ENCODE measurements around the gene UBL5.

The UBL5 gene

GRCh38 chr19:9858766-9859165, 31.0 kb downstream of the UBL5 start:
- no peak overlapping the region for H3K27ac ChIP-seq
- TF ChIP-seq, protein P1, sequence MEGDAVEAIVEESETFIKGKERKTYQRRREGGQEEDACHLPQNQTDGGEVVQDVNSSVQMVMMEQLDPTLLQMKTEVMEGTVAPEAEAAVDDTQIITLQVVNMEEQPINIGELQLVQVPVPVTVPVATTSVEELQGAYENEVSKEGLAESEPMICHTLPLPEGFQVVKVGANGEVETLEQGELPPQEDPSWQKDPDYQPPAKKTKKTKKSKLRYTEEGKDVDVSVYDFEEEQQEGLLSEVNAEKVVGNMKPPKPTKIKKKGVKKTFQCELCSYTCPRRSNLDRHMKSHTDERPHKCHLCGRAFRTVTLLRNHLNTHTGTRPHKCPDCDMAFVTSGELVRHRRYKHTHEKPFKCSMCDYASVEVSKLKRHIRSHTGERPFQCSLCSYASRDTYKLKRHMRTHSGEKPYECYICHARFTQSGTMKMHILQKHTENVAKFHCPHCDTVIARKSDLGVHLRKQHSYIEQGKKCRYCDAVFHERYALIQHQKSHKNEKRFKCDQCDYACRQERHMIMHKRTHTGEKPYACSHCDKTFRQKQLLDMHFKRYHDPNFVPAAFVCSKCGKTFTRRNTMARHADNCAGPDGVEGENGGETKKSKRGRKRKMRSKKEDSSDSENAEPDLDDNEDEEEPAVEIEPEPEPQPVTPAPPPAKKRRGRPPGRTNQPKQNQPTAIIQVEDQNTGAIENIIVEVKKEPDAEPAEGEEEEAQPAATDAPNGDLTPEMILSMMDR (IDR thresholded peaks at IDR 0.05) = no peak

DNA sequence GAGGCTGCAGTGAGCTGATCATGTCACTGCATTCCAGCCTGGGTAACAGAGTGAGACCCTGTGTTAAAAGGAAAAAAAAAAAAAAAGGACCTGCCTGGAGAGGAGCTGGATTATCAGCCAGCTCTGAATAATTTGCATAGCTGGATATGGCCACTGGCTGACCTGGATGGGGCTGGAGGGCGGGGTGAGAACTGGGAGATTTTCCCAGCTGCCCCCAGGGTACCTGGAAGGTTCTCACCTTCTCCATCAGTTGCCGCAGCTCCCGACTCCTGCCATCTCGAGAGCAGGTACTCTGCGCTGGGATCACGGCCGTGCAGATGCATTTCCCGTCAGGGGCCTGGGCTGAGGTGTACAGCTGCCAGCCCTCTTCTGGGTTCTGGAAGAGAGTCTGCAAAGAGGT, 32.7 kb downstream of the UBL5 start:
- H3K4me1 ChIP-seq = no peaks in the 10 kb centered on the region
- TF ChIP-seq, protein P1 (IDR thresholded peaks at IDR 0.05) = no peak
- H3K9me3 ChIP-seq (ENCODE audit: control insufficient read depth, low read length) = no peaks in the 10 kb centered on the region
- H3K27me3 ChIP-seq (ENCODE audit: control insufficient read depth, insufficient read depth, low read length) = no peaks in the 10 kb centered on the region
- no peak overlapping the region for H3K9ac ChIP-seq
- no peak overlapping the region for H3K4me2 ChIP-seq (ENCODE audit: low read length)
- no peak overlapping the region for H2AFZ ChIP-seq
- H3K4me3 ChIP-seq (ENCODE audit: low read depth, low read length) = no peak overlapping the region
- no peaks in the 10 kb centered on the region for H3K36me3 ChIP-seq (ENCODE audit: control insufficient read depth, insufficient read depth, low read length)
- H3K79me2 ChIP-seq = no peaks in the 10 kb centered on the region
- H3K27ac ChIP-seq = no peak overlapping the region

More at GRCh38 chr19:9858766-9859165, 31.0 kb downstream of the UBL5 start:
- Histone ChIP-seq H3K27me3 (ENCODE audit: control insufficient read depth, insufficient read depth, low read length) (no peaks in the 10 kb centered on the region), H3K4me2 (ENCODE audit: low read length) (no peak overlapping the region), H3K36me3 (ENCODE audit: control insufficient read depth, insufficient read depth, low read length) (no peaks in the 10 kb centered on the region), H3K4me1 (no peaks in the 10 kb centered on the region), H3K79me2 (no peaks in the 10 kb centered on the region), H3K9ac (no peak overlapping the region), H3K9me3 (ENCODE audit: control insufficient read depth, low read length) (no peaks in the 10 kb centered on the region), H2AFZ (no peak overlapping the region), H3K4me3 (ENCODE audit: low read depth, low read length) (no peak overlapping the region)

DNA sequence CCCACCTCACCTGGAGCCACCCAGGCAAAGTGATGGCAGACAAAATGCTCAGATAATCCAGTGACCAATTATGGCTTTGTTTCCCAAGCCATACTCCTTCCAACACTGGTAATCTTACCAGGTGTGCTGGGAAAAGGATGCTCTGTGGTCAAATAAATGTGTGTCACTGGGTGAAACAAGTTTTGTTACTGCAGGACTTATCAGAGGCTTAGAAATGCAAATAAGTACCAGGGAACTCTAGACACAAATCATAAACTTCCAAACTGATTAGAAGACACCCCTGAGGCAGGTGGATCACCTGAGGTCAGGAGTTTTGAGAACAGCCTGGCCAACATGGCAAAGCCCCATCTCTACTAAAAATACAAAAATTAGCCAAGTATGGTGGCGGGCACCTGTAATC, 33.8 kb downstream of the UBL5 start:
- Histone ChIP-seq H3K36me3 (ENCODE audit: control insufficient read depth, insufficient read depth, low read length) (no peaks in the 10 kb centered on the region), H3K27ac (no peak overlapping the region), H3K9ac (no peak overlapping the region), H3K27me3 (ENCODE audit: control insufficient read depth, insufficient read depth, low read length) (no peaks in the 10 kb centered on the region), H3K4me2 (ENCODE audit: low read length) (no peak overlapping the region), H3K4me3 (ENCODE audit: low read depth, low read length) (no peak overlapping the region), H2AFZ (no peak overlapping the region), H3K79me2 (no peaks in the 10 kb centered on the region), H3K9me3 (ENCODE audit: control insufficient read depth, low read length) (no peaks in the 10 kb centered on the region), H3K4me1 (no peaks in the 10 kb centered on the region)
- TF ChIP-seq, protein P1 (IDR thresholded peaks at IDR 0.05) = no peak

GRCh38 chr19:9862938-9863337, 35.2 kb downstream of the UBL5 start:
- Histone ChIP-seq H3K4me2 (ENCODE audit: low read length) (no peak overlapping the region), H3K27ac (no peak overlapping the region), H3K36me3 (ENCODE audit: control insufficient read depth, insufficient read depth, low read length) (no peaks in the 10 kb centered on the region), H2AFZ (no peak overlapping the region), H3K27me3 (ENCODE audit: control insufficient read depth, insufficient read depth, low read length) (no peaks in the 10 kb centered on the region), H3K4me3 (ENCODE audit: low read depth, low read length) (no peak overlapping the region), H3K4me1 (no peaks in the 10 kb centered on the region), H3K9ac (no peak overlapping the region), H3K79me2 (no peaks in the 10 kb centered on the region), H3K9me3 (ENCODE audit: control insufficient read depth, low read length) (no peaks in the 10 kb centered on the region)
- TF ChIP-seq, protein P1 (IDR thresholded peaks at IDR 0.05) = no peak

- no peak overlapping the region for H3K4me2 ChIP-seq (ENCODE audit: low read length)
- TF ChIP-seq, protein P1 (IDR thresholded peaks at IDR 0.05) = no peak
- H3K27me3 ChIP-seq (ENCODE audit: control insufficient read depth, insufficient read depth, low read length) = no peaks in the 10 kb centered on the region
- H3K4me1 ChIP-seq = no peaks in the 10 kb centered on the region
- no peak overlapping the region for H3K9ac ChIP-seq
- no peaks in the 10 kb centered on the region for H3K79me2 ChIP-seq
- no peak overlapping the region for H3K4me3 ChIP-seq (ENCODE audit: low read depth, low read length)
- H3K27ac ChIP-seq = no peak overlapping the region
- H3K9me3 ChIP-seq (ENCODE audit: control insufficient read depth, low read length) = no peaks in the 10 kb centered on the region
- H2AFZ ChIP-seq = no peak overlapping the region
- H3K36me3 ChIP-seq (ENCODE audit: control insufficient read depth, insufficient read depth, low read length) = no peaks in the 10 kb centered on the region
Measured at GRCh38 chr19:9863759-9864158, 36.0 kb downstream of the UBL5 start.
